Esophagus muscularis mucosa (tissue), 4 donors: Measurements from ENCODE around the gene SMC4. TPM values are rescaled to one million over a fixed set of nuclear protein-coding genes. Genes with fewer than 3 reads are reported as not detected.

Experiments used
- DNase-seq: peaks from one replicate; pipeline ENCODE4 v3.0.0-alpha.2; 2017; ENCODE audit errors: extremely low spot score
- H3K27ac ChIP-seq, 4 donors: fragments of 200-600 bp; sonication (generic); replicated peaks in 1 of 4; 1 replicate in 3 of 4; 2 replicates in 1 of 4; pipeline ENCODE4 v1.5.1; 2016 to 2019; ENCODE audit warnings: mild to moderate bottlenecking in 1 of 4
- H3K27me3 ChIP-seq, 4 donors: fragments of 200-600 bp; sonication (generic); one replicate each; pipeline versions ENCODE4 v1.5.1 to v1.6.0; 2016 to 2019
- H3K36me3 ChIP-seq, 4 donors: fragments of 200-600 bp; sonication (generic); one replicate each; pipeline ENCODE4 v1.5.1; 2016 to 2019
- H3K4me1 ChIP-seq, 4 donors: fragments of 200-600 bp; sonication (generic); one replicate each; pipeline ENCODE4 v1.5.1; 2016 to 2019
- H3K4me3 ChIP-seq, 4 donors: fragments of 200-600 bp; sonication (generic); 1 replicate in 2 of 4; 2 replicates in 2 of 4; pipeline ENCODE4 v1.5.1; 2016 to 2019; ENCODE audit warnings: mild to moderate bottlenecking in 4 of 4, moderate library complexity in 1 of 4
- H3K9me3 ChIP-seq, 4 donors: fragments of 200-600 bp; sonication (generic); 1 replicate in 3 of 4; 2 replicates in 1 of 4; pipeline ENCODE4 v1.5.1; 2016 to 2019
- EP300 ChIP-seq: sonication (generic); formaldehyde crosslinking; IDR thresholded peaks from one replicate; pipeline ENCODE4 v1.6.1; 2017; ENCODE audit warnings: antibody characterized with exemption
- POLR2A ChIP-seq: fragments of 450-650 bp; IDR thresholded peaks from one replicate; pipeline ENCODE4 v1.6.1; 2017; ENCODE audit warnings: antibody characterized with exemption, moderate library complexity, mild to moderate bottlenecking, low read depth
- POLR2AphosphoS5 ChIP-seq, 2 donors: sonication (generic); formaldehyde crosslinking; IDR thresholded peaks; one replicate each; pipeline ENCODE4 v1.6.1; 2017; ENCODE audit warnings: antibody characterized with exemption in 2 of 2
- WGBS: methylation state at CpG from one replicate; pipeline ENCODE4 v1.1.5; 2018; 5-methylcytosine and 5-hydroxymethylcytosine counted together
- intact Hi-C: fragments of 100-400 bp; cut with DNase I; formaldehyde crosslinking; loops from one replicate; pipeline ENCODE4 v1.15.1; 2023
- total RNA-seq, 4 donors: library from RNA; depleted of rRNA; stranded (reverse); fragments of >200 nt; gene quantifications; one replicate each; pipeline versions ENCODE4 v1.1.0 to v1.2.1, GENCODE V29; 2016
- TF ChIP-seq, protein P1 (sequence below), 3 experiments: fragments of 200-600 bp in 2 of 3; fragments of 450-650 bp in 1 of 3; sonication (generic) in 2 of 3; IDR thresholded peaks; one replicate each; pipeline ENCODE4 v1.5.1; 2017 to 2019; ENCODE audit warnings: antibody characterized with exemption in 3 of 3, mild to moderate bottlenecking in 2 of 3, moderate library complexity in 1 of 3

Gene SMC4
- total RNA-seq, 4 donors from 2014 or later: 14.7 to 19.8 (median 17.9) TPM

DNA sequence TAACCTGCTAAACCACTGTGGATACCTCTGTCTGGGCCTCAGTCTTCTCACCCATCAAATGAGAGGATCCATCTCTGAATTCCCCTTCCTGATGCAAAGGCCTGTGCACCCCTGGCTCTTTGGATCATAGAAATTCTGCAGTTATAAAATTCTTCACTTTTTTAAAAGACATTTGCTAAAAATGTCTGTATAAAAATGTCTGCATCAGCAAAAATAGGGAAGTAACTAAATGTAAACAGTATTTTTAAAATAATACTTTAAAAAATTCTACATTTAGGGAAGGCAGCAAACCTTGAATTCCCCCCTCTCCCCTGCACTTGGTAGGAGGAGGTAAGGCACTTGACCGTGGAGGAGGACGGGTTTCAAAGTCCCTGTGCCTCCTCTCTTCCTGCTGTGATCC is 75.7 kb downstream of the SMC4 start:
- H3K4me3 ChIP-seq: no peak overlapping the region
- H3K27me3 ChIP-seq: no peaks in the 10 kb centered on the region
- TF ChIP-seq POLR2AphosphoS5 (IDR thresholded peaks at IDR 0.05) (no peak), EP300 (no peak), POLR2A (no peak)
- TF ChIP-seq, protein P1, sequence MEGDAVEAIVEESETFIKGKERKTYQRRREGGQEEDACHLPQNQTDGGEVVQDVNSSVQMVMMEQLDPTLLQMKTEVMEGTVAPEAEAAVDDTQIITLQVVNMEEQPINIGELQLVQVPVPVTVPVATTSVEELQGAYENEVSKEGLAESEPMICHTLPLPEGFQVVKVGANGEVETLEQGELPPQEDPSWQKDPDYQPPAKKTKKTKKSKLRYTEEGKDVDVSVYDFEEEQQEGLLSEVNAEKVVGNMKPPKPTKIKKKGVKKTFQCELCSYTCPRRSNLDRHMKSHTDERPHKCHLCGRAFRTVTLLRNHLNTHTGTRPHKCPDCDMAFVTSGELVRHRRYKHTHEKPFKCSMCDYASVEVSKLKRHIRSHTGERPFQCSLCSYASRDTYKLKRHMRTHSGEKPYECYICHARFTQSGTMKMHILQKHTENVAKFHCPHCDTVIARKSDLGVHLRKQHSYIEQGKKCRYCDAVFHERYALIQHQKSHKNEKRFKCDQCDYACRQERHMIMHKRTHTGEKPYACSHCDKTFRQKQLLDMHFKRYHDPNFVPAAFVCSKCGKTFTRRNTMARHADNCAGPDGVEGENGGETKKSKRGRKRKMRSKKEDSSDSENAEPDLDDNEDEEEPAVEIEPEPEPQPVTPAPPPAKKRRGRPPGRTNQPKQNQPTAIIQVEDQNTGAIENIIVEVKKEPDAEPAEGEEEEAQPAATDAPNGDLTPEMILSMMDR (IDR thresholded peaks at IDR 0.05): no peak
- intact Hi-C loops: no loop called here
- H3K27ac ChIP-seq: no peak overlapping the region
- peaks cover 0 to 6% (median 3%) of the 10 kb centered on the region in 4 donors for H3K9me3 ChIP-seq
- no peaks in the 10 kb centered on the region for H3K36me3 ChIP-seq
- no peaks in the 10 kb centered on the region for H3K4me1 ChIP-seq
- DNase-seq: no peak
- 83% methylated on average over 2 of the region's 2 CpGs for WGBS

DNA sequence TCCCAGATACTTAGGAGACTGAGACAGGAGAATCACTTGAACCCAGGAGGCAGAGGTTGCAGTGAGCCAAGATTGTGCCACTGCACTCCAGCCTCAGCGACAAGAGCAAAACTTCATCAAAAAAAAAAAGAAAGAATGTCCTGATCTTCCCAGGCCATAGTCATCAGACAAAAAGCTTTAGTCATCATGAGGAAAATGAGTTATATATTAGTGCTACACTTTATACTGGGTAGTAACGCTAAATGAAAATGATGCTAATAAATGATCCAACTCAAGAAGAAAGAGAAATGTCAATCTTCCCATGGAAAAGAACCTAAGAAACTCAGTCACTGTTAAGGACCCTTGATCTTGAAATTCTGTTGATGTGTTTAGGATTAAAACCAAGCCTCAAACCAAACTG is 76.4 kb downstream of the SMC4 start:
- H3K4me1 ChIP-seq: no peaks in the 10 kb centered on the region
- H3K9me3 ChIP-seq: peaks cover 0 to 5% (median 0%) of the 10 kb centered on the region in 4 donors
- no peaks in the 10 kb centered on the region for H3K36me3 ChIP-seq
- WGBS: 98% methylated on average over 2 of the region's 2 CpGs
- H3K4me3 ChIP-seq: no peak overlapping the region
- no peaks in the 10 kb centered on the region for H3K27me3 ChIP-seq
- intact Hi-C loops: no loop called here
- H3K27ac ChIP-seq: no peak overlapping the region
- TF ChIP-seq POLR2A: no peak
- DNase-seq: no peak

DNA sequence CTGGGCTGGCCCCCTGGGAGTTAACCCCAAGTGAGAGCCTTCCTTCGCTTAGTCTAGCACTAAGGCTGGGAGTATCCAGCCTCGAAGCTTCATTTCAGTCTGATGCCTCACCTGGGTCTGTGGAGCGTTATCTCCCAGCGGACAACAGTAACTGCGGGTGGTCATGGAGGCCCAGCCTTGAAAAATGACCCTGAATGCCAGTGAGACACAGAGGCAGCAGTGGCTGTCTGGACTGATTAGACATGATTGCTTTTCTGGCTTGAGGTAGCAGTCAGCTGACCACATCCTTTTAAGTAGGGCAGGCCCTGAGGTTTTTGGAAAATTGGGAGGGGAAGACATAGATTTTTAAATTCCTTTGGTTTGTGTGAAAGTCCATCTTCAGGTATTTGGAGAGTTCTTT is 78.3 kb downstream of the SMC4 start:
- Histone ChIP-seq H3K27me3 (no peaks in the 10 kb centered on the region), H3K36me3 (no peaks in the 10 kb centered on the region), H3K4me1 (no peaks in the 10 kb centered on the region), H3K4me3 (no peak overlapping the region), H3K27ac (no peak overlapping the region), H3K9me3 (no peaks in the 10 kb centered on the region)
- intact Hi-C loops: no loop called here
- WGBS: 100% methylated on average over 1 of the region's 5 CpGs
- TF ChIP-seq, protein P1 (IDR thresholded peaks at IDR 0.05): no peak
- TF ChIP-seq POLR2AphosphoS5 (IDR thresholded peaks at IDR 0.05) (no peak), EP300 (no peak), POLR2A (no peak)
- no peak for DNase-seq

DNA sequence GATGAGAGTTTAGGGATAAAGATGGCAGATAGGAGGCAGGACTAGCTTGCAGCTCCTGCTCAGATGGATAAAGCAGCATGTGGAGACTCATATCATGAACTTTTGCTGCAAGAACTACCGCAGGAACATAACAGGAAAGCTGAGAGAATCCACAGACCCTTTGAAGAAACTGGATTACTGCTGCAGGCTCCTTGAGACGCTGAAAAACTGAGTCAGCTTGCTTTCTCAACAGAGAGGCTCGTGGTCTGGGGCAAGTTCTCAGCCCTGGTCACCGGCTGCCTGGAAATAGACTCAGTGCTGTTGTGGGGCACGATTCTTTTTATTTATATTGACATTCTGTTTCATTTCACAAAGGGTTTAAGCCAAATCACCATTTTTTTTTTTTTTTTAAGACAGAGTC is 78.9 kb downstream of the SMC4 start:
- Histone ChIP-seq H3K4me3 (no peak overlapping the region), H3K27me3 (no peaks in the 10 kb centered on the region), H3K36me3 (no peaks in the 10 kb centered on the region), H3K9me3 (no peaks in the 10 kb centered on the region), H3K4me1 (no peaks in the 10 kb centered on the region), H3K27ac (no peak overlapping the region)
- WGBS: 86% methylated on average over 5 of the region's 5 CpGs
- intact Hi-C loops: no loop called here
- TF ChIP-seq POLR2A: no peak
- TF ChIP-seq, protein P1 (IDR thresholded peaks at IDR 0.05): no peak
- TF ChIP-seq EP300: no peak
- TF ChIP-seq POLR2AphosphoS5 (IDR thresholded peaks at IDR 0.05): no peak
- DNase-seq: no peak

DNA sequence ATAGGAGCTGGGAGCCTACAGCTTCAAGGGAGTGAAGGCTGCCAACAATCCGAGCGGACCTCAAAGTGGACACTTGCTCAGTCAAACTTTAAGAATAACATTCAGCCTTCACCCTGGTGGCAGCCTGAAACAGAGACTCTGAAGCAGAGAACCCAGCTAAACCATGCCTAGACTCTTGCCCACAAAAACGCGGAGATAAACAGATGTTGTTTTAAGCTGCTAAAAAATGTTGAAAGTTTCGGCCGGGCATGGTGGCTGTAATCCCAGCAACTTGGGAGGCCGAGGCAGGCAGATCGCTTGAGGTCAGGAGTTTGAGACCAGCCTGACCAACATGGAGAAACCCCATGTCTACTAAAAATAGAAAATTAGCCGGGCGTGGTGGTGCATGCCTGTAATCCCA is 79.9 kb downstream of the SMC4 start:
- TF ChIP-seq, protein P1 (IDR thresholded peaks at IDR 0.05): no peak
- no peak for TF ChIP-seq EP300
- TF ChIP-seq POLR2A: no peak
- TF ChIP-seq POLR2AphosphoS5 (IDR thresholded peaks at IDR 0.05): no peak
- DNase-seq: no peak
- Histone ChIP-seq H3K4me1 (no peaks in the 10 kb centered on the region), H3K36me3 (no peaks in the 10 kb centered on the region), H3K9me3 (no peaks in the 10 kb centered on the region), H3K27ac (no peak overlapping the region), H3K27me3 (peaks cover 0 to 3% (median 0%) of the 10 kb centered on the region in 4 donors), H3K4me3 (no peak overlapping the region)
- intact Hi-C loops: no loop called here
- 83% methylated on average over 10 of the region's 10 CpGs for WGBS
